Keratinocyte (primary cell): ENCODE data around the gene TBC1D5. TPM values are rescaled to one million over a fixed set of nuclear protein-coding genes. Genes with fewer than 3 reads are reported as not detected.
"Not testable (repeated sequence)": the region's sequence is repeated elsewhere in the genome, so short reads cannot be mapped to it uniquely, and the experiment has no call there.

Source experiments
- DNase-seq: peaks from one replicate; pipeline ENCODE4 v3.0.0-alpha.2; 2011; ENCODE audit warnings: low read depth, missing footprints, low spot score
- FAIRE-seq: peaks from 2 replicates; lab custom pipeline; 2011; peaks lifted over from hg19 to GRCh38; lab: Jason Lieb, UNC
- H2AFZ ChIP-seq: 2 replicates; pipeline ENCODE4 v1.6.0; 2012; ENCODE audit warnings: low read length, control low read depth, inconsistent platforms; ENCODE audit not compliant: control insufficient read depth
- H3K27ac ChIP-seq: 2 replicates; pipeline ENCODE4 v1.5.1; 2011; ENCODE audit warnings: low read length; ENCODE audit not compliant: control insufficient read depth, insufficient read depth
- H3K27me3 ChIP-seq: 3 replicates; pipeline ENCODE4 v1.6.0; 2011; ENCODE audit warnings: low read length; ENCODE audit not compliant: control insufficient read depth, insufficient read depth; ENCODE audit errors: extremely low read depth
- H3K36me3 ChIP-seq, 2 experiments: 2 replicates in 1 of 2; 3 replicates in 1 of 2; pipeline ENCODE4 v1.5.1; 2011; ENCODE audit warnings: low read length in 2 of 2, mild to moderate bottlenecking in 1 of 2; ENCODE audit not compliant: control insufficient read depth in 2 of 2, insufficient read depth in 2 of 2; ENCODE audit errors: extremely low read depth in 1 of 2
- H3K4me1 ChIP-seq: 3 replicates; pipeline ENCODE4 v1.5.1; 2011; ENCODE audit warnings: low read length; ENCODE audit not compliant: control insufficient read depth, insufficient read depth; ENCODE audit errors: extremely low read depth
- H3K4me2 ChIP-seq: 3 replicates; pipeline ENCODE4 v1.6.0; 2011; ENCODE audit warnings: low read depth, low read length; ENCODE audit not compliant: control insufficient read depth, insufficient read depth; ENCODE audit errors: extremely low read depth
- H3K4me3 ChIP-seq, 3 experiments: fragments of 200-600 bp in 1 of 3; sonication (generic) in 1 of 3; 2 replicates in 2 of 3; 3 replicates in 1 of 3; pipeline ENCODE4 v1.5.1; 2011 to 2016; ENCODE audit warnings: low read length in 3 of 3, mild to moderate bottlenecking in 3 of 3, control low read depth in 2 of 3, inconsistent platforms in 1 of 3, low read depth in 1 of 3, mixed read lengths in 1 of 3, mixed run types in 1 of 3, moderate library complexity in 1 of 3; ENCODE audit not compliant: control insufficient read depth in 2 of 3, insufficient read depth in 2 of 3; ENCODE audit errors: extremely low read depth in 1 of 3
- H3K79me2 ChIP-seq: 2 replicates; pipeline ENCODE4 v1.6.0; 2012; ENCODE audit warnings: low read length; ENCODE audit not compliant: control insufficient read depth, insufficient read depth
- H3K9ac ChIP-seq: 3 replicates; pipeline ENCODE4 v1.6.0; 2011; ENCODE audit warnings: low read length; ENCODE audit not compliant: control insufficient read depth, insufficient read depth; ENCODE audit errors: extremely low read depth
- H3K9me1 ChIP-seq: 3 replicates; pipeline ENCODE4 v1.6.0; 2011; ENCODE audit warnings: low read length; ENCODE audit not compliant: control insufficient read depth, insufficient read depth; ENCODE audit errors: extremely low read depth
- H3K9me3 ChIP-seq: 2 replicates; pipeline ENCODE4 v1.5.1; 2012; ENCODE audit warnings: low read depth, low read length; ENCODE audit not compliant: control insufficient read depth
- H4K20me1 ChIP-seq: 3 replicates; pipeline ENCODE4 v1.6.0; 2011; ENCODE audit warnings: low read length; ENCODE audit not compliant: control insufficient read depth, insufficient read depth; ENCODE audit errors: extremely low read depth
- EZH2 ChIP-seq: IDR thresholded peaks from one replicate; pipeline ENCODE4 v1.6.1; 2012; ENCODE audit warnings: inconsistent platforms, mild to moderate bottlenecking, low read length, moderate library complexity
- dilution Hi-C: fragments of 300-500 bp; cut with MboI; formaldehyde crosslinking; loops from one replicate; pipeline ENCODE4 v1.7.0; 2020; ENCODE audit warnings: low sequenced_read_pairs; ENCODE audit not compliant: extremely low pct_ligation_motif_present
- polyA plus RNA-seq, 5 experiments: library from polyadenylated mRNA; depleted of rRNA in 3 of 5; stranded (reverse) in 3 of 5; stranded (forward) in 1 of 5; unstranded in 1 of 5; fragments of >200 nt; gene quantifications; 1 replicate in 1 of 5; 2 replicates in 3 of 5; 3 replicates in 1 of 5; pipeline versions ENCODE4 v1.2.1 to v1.2.3, GENCODE V29; 2011 to 2012; ENCODE audit warnings: missing spikeins in 2 of 5, low read depth in 1 of 5, low replicate concordance in 1 of 5
- TF ChIP-seq, protein P1 (sequence below), 3 experiments: IDR thresholded peaks in 1 of 3; conservative IDR thresholded peaks in 1 of 3; optimal IDR thresholded peaks in 1 of 3; 2 replicates in 2 of 3; 3 replicates in 1 of 3; pipeline versions ENCODE3 to v1.5.1; 2011; ENCODE audit warnings: low read length in 3 of 3, mild to moderate bottlenecking in 3 of 3, moderate library complexity in 2 of 3, control low read depth in 1 of 3, inconsistent platforms in 1 of 3; ENCODE audit not compliant: insufficient read depth in 2 of 3; ENCODE audit errors: extremely low read depth in 1 of 3

Gene TBC1D5
- polyA plus RNA-seq, 1 donor (not counting 4 experiments of a cell fraction or from before 2014, with no cell fraction given) = 25.8 TPM

GRCh38 chr3:17730318-17730967, 12.0 kb downstream of the TBC1D5 start:
- Histone ChIP-seq H3K27ac (no peak overlapping the region), H3K79me2 (peaks cover 11% of the 10 kb centered on the region)
- FAIRE-seq = no peak

DNA sequence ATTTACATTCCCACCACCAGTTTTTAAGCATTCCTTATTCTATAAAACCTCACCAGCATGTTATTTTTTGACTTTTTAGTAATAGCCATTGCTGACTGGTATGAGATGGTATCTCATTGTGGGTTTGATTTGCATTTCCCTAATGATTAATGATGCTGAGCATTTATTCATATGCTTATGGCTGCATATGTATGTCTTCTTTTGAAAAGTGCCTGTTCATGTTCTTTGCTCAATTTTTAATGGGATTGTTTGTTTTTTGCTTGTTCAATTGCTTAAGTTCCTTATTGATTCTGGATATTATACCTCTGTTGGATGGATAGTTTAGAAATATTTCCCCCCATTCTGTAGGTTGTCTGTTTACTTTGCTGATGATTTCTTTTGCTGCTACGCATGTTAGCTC, 16.1 kb downstream of the TBC1D5 start:
- no peak for TF ChIP-seq EZH2
- TF ChIP-seq, protein P1, sequence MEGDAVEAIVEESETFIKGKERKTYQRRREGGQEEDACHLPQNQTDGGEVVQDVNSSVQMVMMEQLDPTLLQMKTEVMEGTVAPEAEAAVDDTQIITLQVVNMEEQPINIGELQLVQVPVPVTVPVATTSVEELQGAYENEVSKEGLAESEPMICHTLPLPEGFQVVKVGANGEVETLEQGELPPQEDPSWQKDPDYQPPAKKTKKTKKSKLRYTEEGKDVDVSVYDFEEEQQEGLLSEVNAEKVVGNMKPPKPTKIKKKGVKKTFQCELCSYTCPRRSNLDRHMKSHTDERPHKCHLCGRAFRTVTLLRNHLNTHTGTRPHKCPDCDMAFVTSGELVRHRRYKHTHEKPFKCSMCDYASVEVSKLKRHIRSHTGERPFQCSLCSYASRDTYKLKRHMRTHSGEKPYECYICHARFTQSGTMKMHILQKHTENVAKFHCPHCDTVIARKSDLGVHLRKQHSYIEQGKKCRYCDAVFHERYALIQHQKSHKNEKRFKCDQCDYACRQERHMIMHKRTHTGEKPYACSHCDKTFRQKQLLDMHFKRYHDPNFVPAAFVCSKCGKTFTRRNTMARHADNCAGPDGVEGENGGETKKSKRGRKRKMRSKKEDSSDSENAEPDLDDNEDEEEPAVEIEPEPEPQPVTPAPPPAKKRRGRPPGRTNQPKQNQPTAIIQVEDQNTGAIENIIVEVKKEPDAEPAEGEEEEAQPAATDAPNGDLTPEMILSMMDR (optimal IDR thresholded peaks at IDR 0.05 in 1 of 3, IDR thresholded peaks at IDR 0.05 in 1 of 3, conservative IDR thresholded peaks at IDR 0.05 in 1 of 3; ENCODE audit: extremely low read depth in 1 of 3, insufficient read depth in 2 of 3, low read length in 3 of 3) = no peak
- Histone ChIP-seq H3K9me3 (no peaks in the 10 kb centered on the region), H3K9ac (no peak overlapping the region), H3K27ac (no peak overlapping the region), H3K27me3 (no peaks in the 10 kb centered on the region), H3K79me2 (peaks cover 3% of the 10 kb centered on the region), H3K4me2 (no peak overlapping the region), H3K4me3 (no peak overlapping the region), H4K20me1 (no peaks in the 10 kb centered on the region), H3K4me1 (no peaks in the 10 kb centered on the region), H2AFZ (no peak overlapping the region), H3K9me1 (no peaks in the 10 kb centered on the region), H3K36me3 (peaks cover 0 to 2% of the 10 kb centered on the region in 2 experiments)
- FAIRE-seq (no peak), DNase-seq (no peak)
- dilution Hi-C loops = no loop called here

More at GRCh38 chr3:17730318-17730967, 12.0 kb downstream of the TBC1D5 start:
- dilution Hi-C loops = no loop called here
- no peak for TF ChIP-seq EZH2
- TF ChIP-seq, protein P1 (optimal IDR thresholded peaks at IDR 0.05 in 1 of 3, IDR thresholded peaks at IDR 0.05 in 1 of 3, conservative IDR thresholded peaks at IDR 0.05 in 1 of 3; ENCODE audit: extremely low read depth in 1 of 3, insufficient read depth in 2 of 3, low read length in 3 of 3) = no peak
- Histone ChIP-seq H3K4me3 (no peak overlapping the region), H3K4me1 (no peaks in the 10 kb centered on the region), H3K9ac (no peak overlapping the region), H3K9me1 (no peaks in the 10 kb centered on the region), H3K36me3 (peaks cover 0 to 2% of the 10 kb centered on the region in 2 experiments), H2AFZ (no peak overlapping the region), H3K9me3 (no peaks in the 10 kb centered on the region), H3K4me2 (no peak overlapping the region), H4K20me1 (no peaks in the 10 kb centered on the region), H3K27me3 (no peaks in the 10 kb centered on the region)
- DNase-seq = no peak

GRCh38 chr3:17725844-17726243, 16.6 kb downstream of the TBC1D5 start:
- DNase-seq, H3K4me2 ChIP-seq, H2AFZ ChIP-seq, FAIRE-seq, H3K4me3 ChIP-seq, H3K27ac ChIP-seq, H3K9me1 ChIP-seq, H3K4me1 ChIP-seq, H3K36me3 ChIP-seq, H3K79me2 ChIP-seq, dilution Hi-C loops, H4K20me1 ChIP-seq, H3K9me3 ChIP-seq, H3K27me3 ChIP-seq, H3K9ac ChIP-seq: not testable (repeated sequence)
